HEK293 (cell line): ENCODE measurements around the gene NOL6.

ENCODE experiments used
- ZNF585B ChIP-seq: fragments of 450-650 bp; formaldehyde crosslinking; IDR thresholded peaks from 2 replicates; pipeline ENCODE4 v1.5.1; 2016; ENCODE audit warnings: missing biosample characterization, missing genetic modification characterization
- TF ChIP-seq, protein P1 (sequence below): fragments of 450-650 bp; formaldehyde crosslinking; IDR thresholded peaks from 2 replicates; pipeline ENCODE4 v1.5.1; 2016; ENCODE audit warnings: missing biosample characterization, missing genetic modification characterization

DNA sequence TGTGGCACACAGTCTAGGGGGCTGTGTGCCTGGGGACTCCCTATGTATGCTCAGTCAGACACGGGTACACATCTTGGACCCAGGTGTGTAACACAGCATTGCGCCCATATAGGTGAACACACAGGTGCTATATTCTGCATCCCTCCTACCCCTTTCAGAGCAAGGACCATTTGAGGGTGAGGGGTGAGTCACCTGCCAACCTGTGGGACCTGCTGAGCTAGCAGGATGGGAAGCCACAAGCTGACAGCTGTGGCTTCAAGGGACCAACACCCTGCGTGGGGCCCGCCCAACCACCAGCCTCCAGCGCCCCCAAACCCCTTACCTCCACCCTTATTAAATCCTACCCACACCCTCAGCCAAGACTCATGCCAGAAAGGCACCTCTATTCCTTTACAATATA is 56.7 kb downstream of the NOL6 start:
- TF ChIP-seq, protein P1, sequence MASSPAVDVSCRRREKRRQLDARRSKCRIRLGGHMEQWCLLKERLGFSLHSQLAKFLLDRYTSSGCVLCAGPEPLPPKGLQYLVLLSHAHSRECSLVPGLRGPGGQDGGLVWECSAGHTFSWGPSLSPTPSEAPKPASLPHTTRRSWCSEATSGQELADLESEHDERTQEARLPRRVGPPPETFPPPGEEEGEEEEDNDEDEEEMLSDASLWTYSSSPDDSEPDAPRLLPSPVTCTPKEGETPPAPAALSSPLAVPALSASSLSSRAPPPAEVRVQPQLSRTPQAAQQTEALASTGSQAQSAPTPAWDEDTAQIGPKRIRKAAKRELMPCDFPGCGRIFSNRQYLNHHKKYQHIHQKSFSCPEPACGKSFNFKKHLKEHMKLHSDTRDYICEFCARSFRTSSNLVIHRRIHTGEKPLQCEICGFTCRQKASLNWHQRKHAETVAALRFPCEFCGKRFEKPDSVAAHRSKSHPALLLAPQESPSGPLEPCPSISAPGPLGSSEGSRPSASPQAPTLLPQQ (tag by site-specific recombination): no peak
- TF ChIP-seq ZNF585B (tag by site-specific recombination): no peak
